AG04450 (cell line): ENCODE data around the gene RAP1GAP. TPM values are rescaled to one million over a fixed set of nuclear protein-coding genes. Genes with fewer than 3 reads are reported as not detected.

ENCODE experiments used
- CTCF ChIA-PET: fragments of 300-600, 350-600 bp; formaldehyde crosslinking; extraction: SDS; loops from one replicate; lab custom pipeline; 2022; ENCODE audit warnings: antibody characterized with exemption, inconsistent platforms; lab: Charles Lee
- POLR2A ChIA-PET: fragments of 350-600 bp; formaldehyde crosslinking; extraction: SDS; loops from one replicate; lab custom pipeline; 2021; ENCODE audit warnings: antibody characterized with exemption, inconsistent platforms; lab: Yijun Ruan, JAX
- DNase-seq: peaks from one replicate; pipeline ENCODE4 v3.0.0-alpha.2; 2011; ENCODE audit warnings: low read depth, low spot score
- H3K27ac ChIP-seq: one replicate; pipeline ENCODE4 v1.5.1; 2012; ENCODE audit warnings: low read depth, low read length, control low read depth
- H3K27me3 ChIP-seq: one replicate; pipeline ENCODE4 v1.6.0; 2012; ENCODE audit warnings: low read length; ENCODE audit not compliant: control insufficient read depth, insufficient read depth
- H3K4me3 ChIP-seq: 2 replicates; pipeline ENCODE4 v1.5.1; 2011; ENCODE audit warnings: mild to moderate bottlenecking, low read depth, low read length, control low read depth
- H3K9me3 ChIP-seq: 2 replicates; pipeline ENCODE4 v1.5.1; 2012; ENCODE audit warnings: low read length; ENCODE audit not compliant: control insufficient read depth, insufficient read depth
- CTCF ChIP-seq: IDR thresholded peaks from 2 replicates; pipeline ENCODE4 v1.5.1; 2011; ENCODE audit warnings: low read depth, low read length, control low read depth, inconsistent platforms
- polyA plus RNA-seq: library from polyadenylated mRNA; depleted of rRNA; stranded (reverse); fragments of >200 nt; gene quantifications from 2 replicates; pipeline ENCODE4 v1.2.3, GENCODE V29; 2011

Gene RAP1GAP
- polyA plus RNA-seq, 1 experiment = 0.14 TPM

GRCh38 chr1:21659099-21659923, 9.8 kb downstream of the RAP1GAP start:
- peaks cover 34% of the 10 kb centered on the region for H3K27me3 ChIP-seq

GRCh38 chr1:21657456-21658190, 11.5 kb downstream of the RAP1GAP start:
- POLR2A ChIA-PET = no interaction called here
- Histone ChIP-seq H3K27me3 (peaks cover 33% of the 10 kb centered on the region), H3K4me3 (no peak overlapping the region), H3K9me3 (no peaks in the 10 kb centered on the region), H3K27ac (no peak overlapping the region)
- DNase-seq = no peak
- TF ChIP-seq CTCF = no peak
- CTCF ChIA-PET = interaction anchor here (1.0 to 2.5 kb wide), 6 partner anchors 7 to 961 kb away, joined by 3 to 21 read pairs (median 3); no protein-coding TSS in a partner anchor

More at GRCh38 chr1:21659099-21659923, 9.8 kb downstream of the RAP1GAP start:
- peak; percentile 84 for TF ChIP-seq CTCF
- Histone ChIP-seq H3K27ac (no peak overlapping the region), H3K9me3 (no peaks in the 10 kb centered on the region), H3K4me3 (peak overlapping the region; percentile 20; the same call in 1 of the 2 replicates)
- ChIA-PET CTCF (interaction anchor here (0.6 to 2.5 kb wide), 11 partner anchors 9 to 758 kb away, joined by 3 to 21 read pairs (median 3); no protein-coding TSS in a partner anchor), POLR2A (interaction anchor here (1.1 kb wide), 1 partner anchor 12 kb away, joined by 3 read pairs; no protein-coding TSS in a partner anchor)
- DNase-seq = no peak

- H3K9me3 ChIP-seq = no peaks in the 10 kb centered on the region
- no peak overlapping the region for H3K4me3 ChIP-seq
- CTCF ChIA-PET = interaction anchor here (0.8 to 1.3 kb wide), 2 partner anchors 285 to 287 kb away, joined by 3 to 4 read pairs; no protein-coding TSS in a partner anchor
- peaks cover 42% of the 10 kb centered on the region for H3K27me3 ChIP-seq
- no peak overlapping the region for H3K27ac ChIP-seq
- no peak for DNase-seq
- no peak for TF ChIP-seq CTCF
- POLR2A ChIA-PET = no interaction called here
These were observed 13.4 kb downstream of the RAP1GAP start for GRCh38 chr1:21655748-21656147.

GRCh38 chr1:21655259-21655658, 13.9 kb downstream of the RAP1GAP start:
- no peak for TF ChIP-seq CTCF
- Histone ChIP-seq H3K9me3 (no peaks in the 10 kb centered on the region), H3K27ac (no peak overlapping the region), H3K27me3 (peaks cover 45% of the 10 kb centered on the region), H3K4me3 (no peak overlapping the region)
- CTCF ChIA-PET = no interaction called here
- DNase-seq = no peak
- POLR2A ChIA-PET = no interaction called here

- ChIA-PET CTCF (no interaction called here), POLR2A (no interaction called here)
These were observed 14.9 kb downstream of the RAP1GAP start for GRCh38 chr1:21654209-21654608.

More at GRCh38 chr1:21654209-21654608, 14.9 kb downstream of the RAP1GAP start:
- no peak overlapping the region for H3K27ac ChIP-seq
- peaks cover 45% of the 10 kb centered on the region for H3K27me3 ChIP-seq
- DNase-seq = no peak
- no peak for TF ChIP-seq CTCF
- no peak overlapping the region for H3K4me3 ChIP-seq
- no peaks in the 10 kb centered on the region for H3K9me3 ChIP-seq
